Chondrocyte (in vitro differentiated cells): ENCODE results near the gene SHROOM2. TPM values are rescaled to one million over a fixed set of nuclear protein-coding genes. Genes with fewer than 3 reads are reported as not detected.
A peak's percentile ranks its signal among the peaks of the same experiment; 100 is the strongest.

Experiments used
- DNase-seq: peaks from one replicate; pipeline ENCODE4 v3.0.0; 2021; ENCODE audit warnings: mixed read lengths, low spot score
- H3K27ac Mint-ChIP-seq: one replicate; pipeline ENCODE4 v1.8.0; 2021; ENCODE audit warnings: mild to moderate bottlenecking, moderate library complexity, mixed read lengths; ENCODE audit not compliant: unreplicated experiment
- H3K27me3 Mint-ChIP-seq: 2 replicates; pipeline ENCODE4 v1.8.0; 2021; ENCODE audit warnings: low read depth, mixed read lengths
- H3K36me3 Mint-ChIP-seq: 2 replicates; pipeline ENCODE4 v1.8.0; 2021; ENCODE audit warnings: low read depth, mixed read lengths
- H3K4me1 Mint-ChIP-seq: 2 replicates; pipeline ENCODE4 v1.8.0; 2021; ENCODE audit warnings: low read depth, mild to moderate bottlenecking, mixed read lengths
- H3K4me3 Mint-ChIP-seq: one replicate; pipeline ENCODE4 v1.8.0; 2021; ENCODE audit warnings: mild to moderate bottlenecking, moderate library complexity, mixed read lengths; ENCODE audit not compliant: unreplicated experiment
- H3K9me3 Mint-ChIP-seq: 2 replicates; pipeline ENCODE4 v1.8.0; 2021; ENCODE audit warnings: low read depth, mixed read lengths
- CTCF ChIP-seq: fragments of 200-600 bp; sonication (generic); IDR thresholded peaks from 2 replicates; pipeline ENCODE4 v1.5.0; 2021; ENCODE audit warnings: antibody characterized with exemption, mild to moderate bottlenecking, moderate library complexity
- total RNA-seq: library from RNA; stranded (reverse); gene quantifications from 3 replicates; pipeline ENCODE4 v1.2.1, GENCODE V29; 2021

The SHROOM2 gene
- total RNA-seq, 1 donor from 2014 or later = 4.4 TPM

- peaks cover 4% of the 10 kb centered on the region for H3K4me1 Mint-ChIP-seq
- H3K27me3 Mint-ChIP-seq = no peaks in the 10 kb centered on the region
- H3K36me3 Mint-ChIP-seq = no peaks in the 10 kb centered on the region
- H3K9me3 Mint-ChIP-seq = no peaks in the 10 kb centered on the region
- TF ChIP-seq CTCF = no peak
- DNase-seq = no peak
- H3K27ac Mint-ChIP-seq = no peak overlapping the region
- H3K4me3 Mint-ChIP-seq = no peak overlapping the region
These were observed 102.8 kb downstream of the SHROOM2 start for GRCh38 chrX:9888953-9889470.

GRCh38 chrX:9890681-9891091 lies 104.5 kb downstream of the SHROOM2 start:
- no peak overlapping the region for H3K4me3 Mint-ChIP-seq
- no peaks in the 10 kb centered on the region for H3K27me3 Mint-ChIP-seq
- no peaks in the 10 kb centered on the region for H3K4me1 Mint-ChIP-seq
- no peak overlapping the region for H3K27ac Mint-ChIP-seq
- H3K9me3 Mint-ChIP-seq = peaks cover 3% of the 10 kb centered on the region
- no peaks in the 10 kb centered on the region for H3K36me3 Mint-ChIP-seq
- TF ChIP-seq CTCF = no peak
- DNase-seq = peak; percentile 90

GRCh38 chrX:9895225-9895912 lies 109.1 kb downstream of the SHROOM2 start:
- DNase-seq = peak; percentile 88
- Mint-ChIP-seq H3K27ac (no peak overlapping the region), H3K9me3 (peaks cover 11% of the 10 kb centered on the region), H3K4me3 (no peak overlapping the region), H3K4me1 (peaks cover 33% of the 10 kb centered on the region), H3K27me3 (no peaks in the 10 kb centered on the region), H3K36me3 (no peaks in the 10 kb centered on the region)
- no peak for TF ChIP-seq CTCF

- Mint-ChIP-seq H3K27ac (peak overlapping the region; percentile 99), H3K36me3 (no peaks in the 10 kb centered on the region), H3K4me1 (peaks cover 37% of the 10 kb centered on the region), H3K9me3 (peaks cover 18% of the 10 kb centered on the region), H3K4me3 (peak overlapping the region; percentile 76), H3K27me3 (no peaks in the 10 kb centered on the region)
- DNase-seq = no peak
- no peak for TF ChIP-seq CTCF
These were observed 111.5 kb downstream of the SHROOM2 start for GRCh38 chrX:9897761-9898161.

- Mint-ChIP-seq H3K9me3 (peaks cover 18% of the 10 kb centered on the region), H3K4me3 (no peak overlapping the region)
- TF ChIP-seq CTCF = no peak
These were observed 113.4 kb downstream of the SHROOM2 start for GRCh38 chrX:9899640-9900111.

More at GRCh38 chrX:9899640-9900111, 113.4 kb downstream of the SHROOM2 start:
- H3K27me3 Mint-ChIP-seq = no peaks in the 10 kb centered on the region
- H3K27ac Mint-ChIP-seq = peak overlapping the region; percentile 99
- DNase-seq = no peak
- H3K36me3 Mint-ChIP-seq = no peaks in the 10 kb centered on the region
- H3K4me1 Mint-ChIP-seq = peaks cover 51% of the 10 kb centered on the region
